Gastrocnemius medialis (tissue), 4 donors: Measurements from ENCODE around the gene MRPL48.

Experiments
- POLR2A ChIP-seq, 2 donors: fragments of 450-650 bp; IDR thresholded peaks; one replicate each; pipeline ENCODE4 v1.6.1; 2017; ENCODE audit warnings: antibody characterized with exemption in 2 of 2, mild to moderate bottlenecking in 2 of 2, moderate library complexity in 2 of 2
- TF ChIP-seq, protein P1 (sequence below), 5 experiments: fragments of 450-650 bp in 3 of 5; fragments of 200-600 bp in 2 of 5; sonication (generic) in 2 of 5; IDR thresholded peaks in 4 of 5; conservative IDR thresholded peaks in 1 of 5; 1 replicate in 4 of 5; 2 replicates in 1 of 5; pipeline ENCODE4 v1.5.1; 2016 to 2019; ENCODE audit warnings: antibody characterized with exemption in 5 of 5, mild to moderate bottlenecking in 3 of 5, moderate library complexity in 3 of 5

DNA sequence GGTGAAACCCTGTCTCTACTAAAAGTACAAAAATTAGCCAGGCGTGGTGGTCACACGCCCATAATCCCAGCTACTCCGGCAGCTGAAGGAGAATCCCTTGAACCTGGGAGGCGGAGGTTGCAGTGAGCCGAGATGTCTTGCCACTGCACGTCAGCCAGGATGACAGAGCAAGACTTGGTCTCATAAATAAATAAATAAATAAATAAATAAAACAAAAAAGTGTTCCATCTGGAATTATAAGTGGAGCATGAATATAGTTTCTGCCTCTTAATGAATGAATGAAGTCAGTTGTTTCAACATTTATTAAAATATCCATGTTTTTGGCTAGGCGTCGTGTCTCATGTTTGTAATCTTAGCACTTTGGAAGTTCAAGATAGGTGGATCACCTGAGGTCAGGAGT, 27.1 kb downstream of the MRPL48 start:
- TF ChIP-seq POLR2A (IDR thresholded peaks at IDR 0.05) = no peak
- TF ChIP-seq, protein P1, sequence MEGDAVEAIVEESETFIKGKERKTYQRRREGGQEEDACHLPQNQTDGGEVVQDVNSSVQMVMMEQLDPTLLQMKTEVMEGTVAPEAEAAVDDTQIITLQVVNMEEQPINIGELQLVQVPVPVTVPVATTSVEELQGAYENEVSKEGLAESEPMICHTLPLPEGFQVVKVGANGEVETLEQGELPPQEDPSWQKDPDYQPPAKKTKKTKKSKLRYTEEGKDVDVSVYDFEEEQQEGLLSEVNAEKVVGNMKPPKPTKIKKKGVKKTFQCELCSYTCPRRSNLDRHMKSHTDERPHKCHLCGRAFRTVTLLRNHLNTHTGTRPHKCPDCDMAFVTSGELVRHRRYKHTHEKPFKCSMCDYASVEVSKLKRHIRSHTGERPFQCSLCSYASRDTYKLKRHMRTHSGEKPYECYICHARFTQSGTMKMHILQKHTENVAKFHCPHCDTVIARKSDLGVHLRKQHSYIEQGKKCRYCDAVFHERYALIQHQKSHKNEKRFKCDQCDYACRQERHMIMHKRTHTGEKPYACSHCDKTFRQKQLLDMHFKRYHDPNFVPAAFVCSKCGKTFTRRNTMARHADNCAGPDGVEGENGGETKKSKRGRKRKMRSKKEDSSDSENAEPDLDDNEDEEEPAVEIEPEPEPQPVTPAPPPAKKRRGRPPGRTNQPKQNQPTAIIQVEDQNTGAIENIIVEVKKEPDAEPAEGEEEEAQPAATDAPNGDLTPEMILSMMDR (IDR thresholded peaks at IDR 0.05 in 4 of 5, conservative IDR thresholded peaks at IDR 0.05 in 1 of 5) = no peak
